B cell (primary cell): ENCODE results near the gene DSCAML1. TPM values are rescaled to one million over a fixed set of nuclear protein-coding genes. Genes with fewer than 3 reads are reported as not detected.

ENCODE experiments used
- ATAC-seq: fragments of 200-7000 bp; cut with Tn5 transposase; one replicate; pipeline ENCODE4 v1.10.0; 2021; ENCODE audit warnings: low read depth, mild to moderate bottlenecking, moderate number of reproducible peaks, moderate library complexity
- CTCF ChIA-PET: fragments of 350-600 bp; sonication (Branson Sonifier 250); formaldehyde crosslinking; loops from one replicate; lab custom pipeline; 2021; ENCODE audit warnings: antibody characterized with exemption, inconsistent platforms; lab: Charles Lee
- POLR2A ChIA-PET: fragments of 350-600 bp; sonication (Branson Sonifier 250); formaldehyde crosslinking; loops from one replicate; lab custom pipeline; 2021; ENCODE audit warnings: antibody characterized with exemption; lab: Charles Lee
- DNase-seq: peaks from one replicate; pipeline ENCODE4 v3.0.0; 2013
- H2AFZ ChIP-seq: 2 replicates; pipeline ENCODE4 v1.6.1; 2012; ENCODE audit warnings: mild to moderate bottlenecking, low read depth, low read length; ENCODE audit not compliant: insufficient read depth, poor library complexity, severe bottlenecking
- H3K27ac ChIP-seq, 2 donors: 1 replicate in 1 of 2; 2 replicates in 1 of 2; pipeline ENCODE4 v1.5.1; 2012 to 2013; ENCODE audit warnings: low read length in 2 of 2, mild to moderate bottlenecking in 2 of 2, moderate library complexity in 1 of 2
- H3K27me3 ChIP-seq, 4 experiments: fragments of 200-600 bp in 1 of 4; sonication (generic) in 1 of 4; replicated peaks in 1 of 4; 1 replicate in 2 of 4; 2 replicates in 2 of 4; pipeline versions ENCODE4 v1.6.1 to v1.7.0; 2013 to 2016; ENCODE audit warnings: low read length in 3 of 4, mild to moderate bottlenecking in 2 of 4, mixed read lengths in 1 of 4, moderate library complexity in 1 of 4; ENCODE audit not compliant: insufficient read depth in 4 of 4, control insufficient read depth in 3 of 4; ENCODE audit errors: control extremely low read depth in 1 of 4
- H3K36me3 ChIP-seq, 2 experiments: replicated peaks in 1 of 2; 1 replicate in 1 of 2; 2 replicates in 1 of 2; pipeline versions ENCODE4 v1.6.1 to v1.7.1; 2013; ENCODE audit warnings: low read length in 1 of 2; ENCODE audit not compliant: insufficient read depth in 2 of 2, control insufficient read depth in 1 of 2; ENCODE audit errors: control extremely low read depth in 1 of 2, extremely low read depth in 1 of 2
- H3K4me1 ChIP-seq, 2 donors: fragments of 200-600 bp in 1 of 2; sonication (generic) in 1 of 2; 1 replicate in 1 of 2; 2 replicates in 1 of 2; pipeline versions ENCODE4 v1.5.1 to v1.6.1; 2013 to 2017; ENCODE audit warnings: low read length in 2 of 2; ENCODE audit not compliant: control insufficient read depth in 2 of 2, insufficient read depth in 2 of 2
- H3K4me2 ChIP-seq: replicated peaks from 2 replicates; pipeline ENCODE3; 2012; ENCODE audit warnings: mild to moderate bottlenecking, low read depth, low read length; ENCODE audit not compliant: poor library complexity, severe bottlenecking
- H3K4me3 ChIP-seq, 5 experiments: fragments of 200-600 bp in 1 of 5; sonication (generic) in 1 of 5; 1 replicate in 3 of 5; 2 replicates in 2 of 5; pipeline versions ENCODE4 v1.5.1 to v1.7.0; 2011 to 2016; ENCODE audit warnings: low read length in 4 of 5, mild to moderate bottlenecking in 4 of 5, low read depth in 2 of 5, control low read depth in 1 of 5, moderate library complexity in 1 of 5; ENCODE audit not compliant: insufficient read depth in 1 of 5; ENCODE audit errors: control extremely low read depth in 1 of 5, extremely low read depth in 1 of 5
- H3K79me2 ChIP-seq: fragments of 200-600 bp; sonication (generic); one replicate; pipeline ENCODE4 v1.6.0; 2016; ENCODE audit warnings: low read length; ENCODE audit not compliant: control insufficient read depth, insufficient read depth
- H3K9ac ChIP-seq: fragments of 200-600 bp; sonication (generic); 2 replicates; pipeline ENCODE4 v1.6.1; 2017; ENCODE audit warnings: mild to moderate bottlenecking, low read length, moderate library complexity
- H3K9me3 ChIP-seq, 3 donors: one replicate each; pipeline versions ENCODE4 v1.6.1 to v1.7.1; 2013; ENCODE audit warnings: low read length in 2 of 3; ENCODE audit not compliant: control insufficient read depth in 2 of 3, insufficient read depth in 1 of 3; ENCODE audit errors: control extremely low read depth in 1 of 3
- H4K20me1 ChIP-seq: 2 replicates; pipeline ENCODE4 v1.6.0; 2012; ENCODE audit warnings: mild to moderate bottlenecking, low read length; ENCODE audit not compliant: insufficient read depth, control insufficient read depth, poor library complexity, severe bottlenecking
- H3K27ac Mint-ChIP-seq: one replicate; pipeline ENCODE4 v1.8.0; 2021; ENCODE audit warnings: mixed read lengths
- H3K27me3 Mint-ChIP-seq: one replicate; pipeline ENCODE4 v1.8.0; 2021; ENCODE audit warnings: mixed read lengths
- H3K4me1 Mint-ChIP-seq: one replicate; pipeline ENCODE4 v1.8.0; 2021; ENCODE audit warnings: mixed read lengths
- H3K4me3 Mint-ChIP-seq: one replicate; pipeline ENCODE4 v1.8.0; 2021; ENCODE audit warnings: mixed read lengths
- H3K9me3 Mint-ChIP-seq: one replicate; pipeline ENCODE4 v1.8.0; 2022; ENCODE audit warnings: mixed read lengths; ENCODE audit not compliant: insufficient read depth
- CTCF ChIP-seq: fragments of 200-600 bp; IDR thresholded peaks from one replicate; pipeline ENCODE4 v1.8.0; 2022; ENCODE audit warnings: antibody characterized with exemption, mild to moderate bottlenecking
- EZH2 ChIP-seq: IDR thresholded peaks from 2 replicates; pipeline ENCODE4 v1.6.1; 2012; ENCODE audit warnings: borderline replicate concordance, low read depth, mild to moderate bottlenecking, moderate library complexity, low read length; ENCODE audit not compliant: insufficient read depth, poor library complexity, severe bottlenecking
- WGBS: methylation state at CpG from one replicate; pipeline ENCODE4 v1.1.5; 2013; ENCODE audit warnings: missing lambda C conversion rate; ENCODE audit not compliant: insufficient coverage; 5-methylcytosine and 5-hydroxymethylcytosine counted together
- intact Hi-C: fragments of 100-400 bp; cut with micrococcal nuclease; formaldehyde crosslinking; loops from one replicate; pipeline ENCODE4 v1.10.0; 2022
- polyA plus RNA-seq: library from polyadenylated mRNA; depleted of rRNA; stranded (reverse); fragments of >200 nt; gene quantifications from 2 replicates; pipeline ENCODE4 v1.2.3, GENCODE V29; 2012
- total RNA-seq, 2 donors: library from RNA; stranded (reverse); fragments of 120-200 nt in 1 of 2; gene quantifications; 1 replicate in 1 of 2; 2 replicates in 1 of 2; pipeline versions ENCODE4 v1.2.3 to v1.2.4, GENCODE V29; 2013 to 2022

Gene DSCAML1
- total and polyA plus RNA-seq, 2 donors (not counting 1 experiment from before 2014, with no cell fraction given), result 1.2 to 6.2 TPM

GRCh38 chr11:117629891-117630538 is 167.0 kb downstream of the DSCAML1 start:
- H3K4me1 Mint-ChIP-seq, result no peaks in the 10 kb centered on the region
- H3K4me3 Mint-ChIP-seq, result no peak overlapping the region
- TF ChIP-seq EZH2, result no peak
- no peak for TF ChIP-seq CTCF
- no peaks in the 10 kb centered on the region for H3K9me3 ChIP-seq
- peaks cover 11% of the 10 kb centered on the region for H3K27me3 Mint-ChIP-seq
- no peaks in the 10 kb centered on the region for H3K4me1 ChIP-seq
- ATAC-seq (no peak), DNase-seq (no peak)
- no peak overlapping the region for H2AFZ ChIP-seq
- ChIA-PET POLR2A (no interaction called here), CTCF (no interaction called here)
- H3K27ac Mint-ChIP-seq, result no peak overlapping the region
- no peaks in the 10 kb centered on the region for H3K79me2 ChIP-seq
- H3K36me3 ChIP-seq, result no peaks in the 10 kb centered on the region
- peaks cover 0 to 2% (median 0%) of the 10 kb centered on the region in 4 experiments for H3K27me3 ChIP-seq
- WGBS, result 92% methylated on average over 5 of the region's 9 CpGs
- H3K4me2 ChIP-seq, result no peak overlapping the region
- H3K27ac ChIP-seq, result no peak overlapping the region
- H3K9ac ChIP-seq, result no peak overlapping the region
- no peaks in the 10 kb centered on the region for H3K9me3 Mint-ChIP-seq
- no peaks in the 10 kb centered on the region for H4K20me1 ChIP-seq
- no peak overlapping the region for H3K4me3 ChIP-seq
- intact Hi-C loops, result no loop called here

GRCh38 chr11:117629146-117629545 is 167.9 kb downstream of the DSCAML1 start:
- no peak overlapping the region for H3K27ac Mint-ChIP-seq
- POLR2A ChIA-PET, result no interaction called here
- H3K9ac ChIP-seq, result no peak overlapping the region
- no peak overlapping the region for H3K4me3 ChIP-seq
- H3K9me3 Mint-ChIP-seq, result no peaks in the 10 kb centered on the region
- H4K20me1 ChIP-seq, result no peaks in the 10 kb centered on the region
- no peak overlapping the region for H3K4me2 ChIP-seq
- no peaks in the 10 kb centered on the region for H3K4me1 ChIP-seq
- H2AFZ ChIP-seq, result no peak overlapping the region
- H3K27me3 Mint-ChIP-seq, result peaks cover 11% of the 10 kb centered on the region
- WGBS, result 95% methylated on average over 6 of the region's 6 CpGs
- TF ChIP-seq EZH2, result no peak
- no peak for TF ChIP-seq CTCF
- no peaks in the 10 kb centered on the region for H3K9me3 ChIP-seq
- DNase-seq (no peak), ATAC-seq (no peak)
- H3K4me3 Mint-ChIP-seq, result no peak overlapping the region
- H3K36me3 ChIP-seq, result no peaks in the 10 kb centered on the region
- H3K4me1 Mint-ChIP-seq, result no peaks in the 10 kb centered on the region
- no peak overlapping the region for H3K27ac ChIP-seq
- H3K79me2 ChIP-seq, result no peaks in the 10 kb centered on the region
- H3K27me3 ChIP-seq, result peaks cover 0 to 2% (median 0%) of the 10 kb centered on the region in 4 experiments
- intact Hi-C loops, result no loop called here
- CTCF ChIA-PET, result no interaction called here
